GM21786 (cell line): ENCODE results near the gene STX19.
"Not testable (repeated sequence)": the region's sequence is repeated elsewhere in the genome, so short reads cannot be mapped to it uniquely, and the experiment has no call there.

Experiments used
- ATAC-seq: cut with Tn5 transposase; IDR thresholded peaks from one replicate; pipeline ENCODE4 v1.9.1; 2021; ENCODE audit not compliant: unreplicated experiment

The STX19 gene

GRCh38 chr3:93979850-93980676 is 48.3 kb downstream of the STX19 start, which contains the start of gene ARL13B:
Gene ARL13B (plus strand): TSS chr3:93980155. CDS start chr3:93980424, 269 bp downstream.
- peak; percentile 100 for ATAC-seq

- ATAC-seq = peak; percentile 76
These were observed 55.0 kb downstream of the STX19 start, which contains the start of gene PROS1 for GRCh38 chr3:93973131-93974126. Gene PROS1 (minus strand): TSS chr3:93973896. CDS start chr3:93973749, 147 bp downstream.

- ATAC-seq = no peak
These were observed 58.4 kb downstream of the STX19 start for GRCh38 chr3:93969997-93970396.

GRCh38 chr3:93969443-93969842 is 59.0 kb downstream of the STX19 start:
- no peak for ATAC-seq

GRCh38 chr3:93965106-93965505 is 63.3 kb downstream of the STX19 start:
- not testable (repeated sequence) for ATAC-seq
